ENCODE data around the gene TRIM22. TPM values are rescaled to one million over a fixed set of nuclear protein-coding genes. Genes with fewer than 3 reads are reported as not detected.
"Not testable (repeated sequence)": the region's sequence is repeated elsewhere in the genome, so short reads cannot be mapped to it uniquely, and the experiment has no call there.

Gene TRIM22
- total RNA-seq, 1 donor from 2014 or later, result 255 TPM

DNA sequence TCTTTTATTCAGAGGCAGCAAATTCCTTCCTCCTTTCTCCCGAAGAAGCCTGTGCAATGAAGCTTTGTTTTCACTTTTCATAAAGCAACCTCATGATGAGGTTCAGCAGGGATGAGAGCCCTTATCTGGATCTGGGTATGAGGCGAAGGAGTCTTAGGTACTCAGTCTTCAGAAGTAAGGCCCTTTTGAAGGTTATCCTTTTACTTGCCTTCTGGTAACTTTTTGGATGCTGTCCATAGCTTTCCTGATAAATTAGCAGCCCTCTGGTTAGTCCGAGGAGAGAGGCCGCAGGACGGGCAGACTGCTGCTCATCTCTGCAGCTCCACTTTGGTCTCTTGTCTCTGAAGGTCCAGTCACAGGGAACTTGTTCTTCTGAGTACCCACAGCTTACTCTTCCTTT lies 1.1 kb downstream of the TRIM22 start:
- Mint-ChIP-seq H3K9me3 (no peaks in the 10 kb centered on the region), H3K27ac (peak overlapping the region; percentile 94), H3K36me3 (ENCODE audit: low read depth) (peaks cover 50% of the 10 kb centered on the region), H3K4me1 (peaks cover 65% of the 10 kb centered on the region), H3K27me3 (no peaks in the 10 kb centered on the region), H3K4me3 (peak overlapping the region; percentile 96)
- POLR2A ChIA-PET, result interaction anchor here (1.3 to 4.7 kb wide), 5 partner anchors 10 to 928 kb away, joined by 3 to 60 read pairs (median 21); partner anchors contain the start of genes TPP1 and TRIM34
- CTCF ChIA-PET, result interaction anchor here (1.3 kb wide), 2 partner anchors 10 to 23 kb away, joined by 3 read pairs; no protein-coding TSS in a partner anchor
- no peak for ATAC-seq (ENCODE audit: low read depth)
- DNase-seq, result no peak
- TF ChIP-seq, protein P1, sequence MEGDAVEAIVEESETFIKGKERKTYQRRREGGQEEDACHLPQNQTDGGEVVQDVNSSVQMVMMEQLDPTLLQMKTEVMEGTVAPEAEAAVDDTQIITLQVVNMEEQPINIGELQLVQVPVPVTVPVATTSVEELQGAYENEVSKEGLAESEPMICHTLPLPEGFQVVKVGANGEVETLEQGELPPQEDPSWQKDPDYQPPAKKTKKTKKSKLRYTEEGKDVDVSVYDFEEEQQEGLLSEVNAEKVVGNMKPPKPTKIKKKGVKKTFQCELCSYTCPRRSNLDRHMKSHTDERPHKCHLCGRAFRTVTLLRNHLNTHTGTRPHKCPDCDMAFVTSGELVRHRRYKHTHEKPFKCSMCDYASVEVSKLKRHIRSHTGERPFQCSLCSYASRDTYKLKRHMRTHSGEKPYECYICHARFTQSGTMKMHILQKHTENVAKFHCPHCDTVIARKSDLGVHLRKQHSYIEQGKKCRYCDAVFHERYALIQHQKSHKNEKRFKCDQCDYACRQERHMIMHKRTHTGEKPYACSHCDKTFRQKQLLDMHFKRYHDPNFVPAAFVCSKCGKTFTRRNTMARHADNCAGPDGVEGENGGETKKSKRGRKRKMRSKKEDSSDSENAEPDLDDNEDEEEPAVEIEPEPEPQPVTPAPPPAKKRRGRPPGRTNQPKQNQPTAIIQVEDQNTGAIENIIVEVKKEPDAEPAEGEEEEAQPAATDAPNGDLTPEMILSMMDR (IDR thresholded peaks at IDR 0.05), result no peak
- intact Hi-C loops (cut with micrococcal nuclease), result loop anchor here (10.0 kb wide), 1 partner anchor 1086 kb away; the partner anchor contains the start of gene TRIM68

DNA sequence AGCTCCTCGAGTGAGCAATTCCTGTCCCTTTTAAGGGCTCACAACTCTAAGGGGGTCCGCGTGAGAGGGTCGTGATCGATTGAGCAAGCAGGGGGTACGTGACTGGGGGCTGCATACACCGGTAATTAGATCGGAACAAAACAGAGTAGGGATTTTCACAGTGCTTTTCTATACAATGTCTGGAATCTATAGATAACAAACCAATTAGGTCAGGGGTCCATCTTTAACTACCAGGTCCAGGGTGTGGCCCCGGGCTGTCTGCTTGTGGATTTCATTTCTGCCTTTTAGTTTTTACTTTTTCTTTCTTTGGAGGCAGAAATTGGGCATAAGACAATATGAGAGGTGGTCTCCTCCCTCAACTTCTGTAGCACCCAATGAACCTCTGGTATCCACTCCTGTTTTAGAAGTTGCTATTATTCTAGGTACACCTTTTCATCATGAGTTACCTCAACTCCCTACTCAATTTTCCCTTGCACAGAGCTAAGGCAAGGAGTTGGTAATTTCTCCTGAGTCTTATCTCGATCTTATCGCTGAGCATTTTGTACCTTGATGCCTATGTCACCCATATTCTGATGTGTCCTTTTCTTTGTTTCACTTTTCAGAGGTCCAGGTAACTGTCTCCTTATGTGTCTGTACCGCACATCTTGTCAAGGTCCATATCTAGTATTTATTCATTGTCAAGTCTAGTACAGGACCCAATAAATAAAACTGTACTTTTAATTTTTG lies 1.8 kb downstream of the TRIM22 start:
- intact Hi-C loops (cut with micrococcal nuclease), result loop anchor here (10.0 kb wide), 1 partner anchor 1087 kb away; the partner anchor contains the start of gene TRIM68
- H3K4me3 Mint-ChIP-seq, result peak overlapping the region; percentile 96
- peaks cover 68% of the 10 kb centered on the region for H3K4me1 Mint-ChIP-seq
- POLR2A ChIA-PET, result interaction anchor here (1.3 to 4.7 kb wide), 5 partner anchors 9 to 927 kb away, joined by 3 to 60 read pairs (median 21); partner anchors contain the start of genes TPP1 and TRIM34
- H3K36me3 Mint-ChIP-seq (ENCODE audit: low read depth), result peaks cover 57% of the 10 kb centered on the region
- H3K9me3 Mint-ChIP-seq; DNase-seq; ATAC-seq (ENCODE audit: low read depth); H3K27me3 Mint-ChIP-seq: not testable (repeated sequence)
- CTCF ChIA-PET, result interaction anchor here (0.5 to 1.3 kb wide), 2 partner anchors 9 to 44 kb away, joined by 3 read pairs; no protein-coding TSS in a partner anchor
- H3K27ac Mint-ChIP-seq, result peak overlapping the region; percentile 94

DNA sequence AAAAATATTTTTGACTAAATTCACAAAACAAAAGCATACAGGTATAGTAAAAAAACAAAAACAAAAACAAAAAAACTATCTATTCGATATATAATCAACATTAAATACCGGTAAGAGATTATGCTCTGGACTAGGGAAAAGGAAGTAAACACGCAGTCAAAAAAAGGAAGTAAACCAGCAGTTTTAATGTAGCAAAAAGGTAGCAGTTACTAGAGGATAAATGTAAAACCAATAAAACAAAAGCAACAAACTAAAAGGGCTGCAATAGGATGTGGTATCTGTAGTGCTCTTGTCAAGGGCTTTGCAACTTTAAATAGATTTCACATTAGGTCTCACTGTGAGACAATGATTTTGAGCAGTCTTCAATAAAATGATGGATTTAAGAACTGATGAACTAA lies 2.4 kb downstream of the TRIM22 start:
- ChIA-PET POLR2A (interaction anchor here (0.6 to 4.7 kb wide), 3 partner anchors 9 to 926 kb away, joined by 3 to 60 read pairs (median 5); partner anchors contain the start of gene TPP1), CTCF (interaction anchor here (0.5 kb wide), 1 partner anchor 43 kb away, joined by 3 read pairs; no protein-coding TSS in a partner anchor)
- Mint-ChIP-seq H3K4me3 (peak overlapping the region; percentile 96), H3K4me1 (peaks cover 71% of the 10 kb centered on the region), H3K27ac (peak overlapping the region; percentile 94), H3K9me3 (no peaks in the 10 kb centered on the region), H3K36me3 (ENCODE audit: low read depth) (peaks cover 62% of the 10 kb centered on the region), H3K27me3 (no peaks in the 10 kb centered on the region)
- ATAC-seq (ENCODE audit: low read depth) (no peak), DNase-seq (no peak)
- intact Hi-C loops (cut with micrococcal nuclease), result loop anchor here (1.0 to 10.0 kb wide), 2 partner anchors 60 to 1087 kb away; partner anchors contain the start of gene TRIM68
- TF ChIP-seq, protein P1 (IDR thresholded peaks at IDR 0.05), result no peak

DNA sequence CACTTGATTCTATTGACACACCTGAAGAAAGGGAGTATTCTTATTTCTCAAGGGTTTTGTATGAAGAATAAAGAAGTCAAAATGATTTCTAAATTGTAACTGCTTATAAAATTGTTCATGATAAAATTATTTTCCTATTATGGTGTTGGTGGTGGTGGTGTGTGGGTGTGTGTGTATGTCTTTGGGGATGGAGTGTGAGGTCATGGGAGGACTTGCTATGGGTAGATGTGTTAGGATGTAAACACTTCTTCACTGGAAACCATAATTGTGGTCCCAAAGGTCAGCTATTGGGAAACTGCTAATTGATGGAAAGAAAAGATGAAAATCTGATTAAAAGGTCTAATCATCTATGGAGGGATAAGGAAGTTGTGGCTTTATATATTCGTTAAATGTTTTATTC lies 5.1 kb downstream of the TRIM22 start:
- ChIA-PET POLR2A (no interaction called here), CTCF (interaction anchor here (1.9 kb wide), 1 partner anchor 10 kb away, joined by 6 read pairs; the partner anchor contains the start of gene TRIM5)
- Mint-ChIP-seq H3K9me3 (no peaks in the 10 kb centered on the region), H3K4me3 (peak overlapping the region; percentile 39), H3K27ac (peak overlapping the region; percentile 37), H3K4me1 (peaks cover 66% of the 10 kb centered on the region), H3K27me3 (no peaks in the 10 kb centered on the region), H3K36me3 (ENCODE audit: low read depth) (peaks cover 84% of the 10 kb centered on the region)
- ATAC-seq (ENCODE audit: low read depth) (no peak), DNase-seq (no peak)
- TF ChIP-seq, protein P1 (IDR thresholded peaks at IDR 0.05), result no peak
- intact Hi-C loops (cut with micrococcal nuclease), result loop anchor here (10.0 kb wide), 1 partner anchor 1090 kb away; the partner anchor contains the start of gene TRIM68

DNA sequence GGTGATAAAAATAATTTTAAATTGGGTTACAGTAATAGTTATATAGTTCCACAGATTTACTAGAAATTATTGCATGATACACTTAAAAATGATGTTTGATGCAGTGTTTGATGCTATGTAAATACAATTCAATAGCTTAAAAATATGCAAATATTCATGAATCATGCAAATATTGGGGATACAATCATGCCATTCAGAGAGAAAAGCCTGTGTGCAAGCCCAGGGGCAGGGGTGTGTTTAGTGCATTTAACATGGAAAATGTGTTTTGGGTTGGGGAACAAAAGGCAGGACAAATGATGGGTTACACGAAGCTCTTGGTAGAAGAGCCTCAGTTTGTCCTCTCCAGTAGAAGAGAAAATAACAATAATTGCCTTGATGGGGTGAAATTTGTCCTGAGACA lies 6.0 kb downstream of the TRIM22 start:
- ChIA-PET CTCF (interaction anchor here (1.9 kb wide), 1 partner anchor 11 kb away, joined by 6 read pairs; the partner anchor contains the start of gene TRIM5), POLR2A (interaction anchor here (0.7 to 1.3 kb wide), 5 partner anchors 10 to 104 kb away, joined by 3 to 4 read pairs (median 4); partner anchors contain the start of gene TRIM5)

More for the DNA sequence above, 6.0 kb downstream of the TRIM22 start:
- Mint-ChIP-seq H3K9me3 (no peaks in the 10 kb centered on the region), H3K36me3 (ENCODE audit: low read depth) (peaks cover 84% of the 10 kb centered on the region), H3K27ac (peak overlapping the region; percentile 51), H3K4me3 (no peak overlapping the region), H3K27me3 (no peaks in the 10 kb centered on the region), H3K4me1 (peaks cover 75% of the 10 kb centered on the region)
- intact Hi-C loops (cut with micrococcal nuclease), result loop anchor here (10.0 kb wide), 1 partner anchor 1091 kb away; the partner anchor contains the start of gene TRIM68
- ATAC-seq (ENCODE audit: low read depth) (no peak), DNase-seq (no peak)
- TF ChIP-seq, protein P1 (IDR thresholded peaks at IDR 0.05), result no peak

Data from activated B cell treated with CpG ODN at 0.5 μM for 24 hours (primary cell).